Measurements from ENCODE around the gene GDPGP1. TPM values are rescaled to one million over a fixed set of nuclear protein-coding genes. Genes with fewer than 3 reads are reported as not detected.

GDPGP1 gene
- total RNA-seq, 1 donor from 2014 or later, result 11.2 TPM

DNA sequence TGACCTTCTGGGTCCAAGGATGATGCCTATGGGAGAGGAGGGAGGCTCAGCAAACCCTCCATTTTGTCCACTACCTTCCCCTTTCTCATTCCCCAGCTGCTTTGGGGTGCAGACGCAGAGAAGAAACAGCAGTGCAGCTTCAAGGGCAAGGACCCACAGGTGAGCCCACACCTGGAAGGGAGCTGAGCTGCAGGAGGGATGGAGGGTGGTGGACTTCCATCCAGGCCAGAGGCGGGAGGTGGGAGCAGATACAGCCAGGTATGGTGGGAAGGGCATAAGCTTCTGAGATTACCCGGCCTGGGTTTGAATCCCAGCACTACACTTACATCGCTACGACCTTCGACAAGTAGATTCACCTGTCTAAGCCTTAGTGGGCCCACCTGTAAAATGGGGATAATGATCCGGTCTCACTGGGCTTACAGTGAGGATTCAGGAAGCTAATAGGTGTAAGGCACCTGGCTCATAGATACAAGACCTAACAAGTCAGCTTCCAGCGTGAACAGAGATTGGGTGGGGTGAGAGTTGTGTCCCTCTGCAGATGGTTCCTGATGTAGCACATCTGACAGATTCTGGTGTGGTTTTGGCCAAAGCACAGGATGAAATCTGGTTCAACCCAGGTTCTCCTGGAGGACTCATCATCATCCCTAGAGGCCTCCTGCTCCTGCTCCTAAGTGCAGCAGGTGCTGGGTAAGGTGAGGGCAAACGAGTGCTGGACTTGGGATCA is 16.2 kb upstream of the GDPGP1 start:
- Histone ChIP-seq H3K27me3 (no peaks in the 10 kb centered on the region), H3K9me3 (no peaks in the 10 kb centered on the region), H3K36me3 (peaks cover 11% of the 10 kb centered on the region), H3K27ac (no peak overlapping the region), H3K4me1 (peaks cover 4% of the 10 kb centered on the region), H3K4me3 (no peak overlapping the region)
- TF ChIP-seq CTCF (IDR thresholded peaks at IDR 0.05), result no peak
- intact Hi-C loops (cut with DNase I), result no loop called here
- ATAC-seq, result no peak
- no peak for DNase-seq

GRCh38 chr15:90219421-90220141 is 14.4 kb upstream of the GDPGP1 start:
- no peak for DNase-seq
- H3K9me3 ChIP-seq, result no peaks in the 10 kb centered on the region
- no peak overlapping the region for H3K4me3 ChIP-seq
- ATAC-seq, result peak; percentile 72
- TF ChIP-seq CTCF (IDR thresholded peaks at IDR 0.05), result peak; percentile 72
- H3K27me3 ChIP-seq, result no peaks in the 10 kb centered on the region
- intact Hi-C loops (cut with DNase I), result no loop called here
- H3K4me1 ChIP-seq, result peaks cover 4% of the 10 kb centered on the region
- no peak overlapping the region for H3K27ac ChIP-seq
- peaks cover 29% of the 10 kb centered on the region for H3K36me3 ChIP-seq

DNA sequence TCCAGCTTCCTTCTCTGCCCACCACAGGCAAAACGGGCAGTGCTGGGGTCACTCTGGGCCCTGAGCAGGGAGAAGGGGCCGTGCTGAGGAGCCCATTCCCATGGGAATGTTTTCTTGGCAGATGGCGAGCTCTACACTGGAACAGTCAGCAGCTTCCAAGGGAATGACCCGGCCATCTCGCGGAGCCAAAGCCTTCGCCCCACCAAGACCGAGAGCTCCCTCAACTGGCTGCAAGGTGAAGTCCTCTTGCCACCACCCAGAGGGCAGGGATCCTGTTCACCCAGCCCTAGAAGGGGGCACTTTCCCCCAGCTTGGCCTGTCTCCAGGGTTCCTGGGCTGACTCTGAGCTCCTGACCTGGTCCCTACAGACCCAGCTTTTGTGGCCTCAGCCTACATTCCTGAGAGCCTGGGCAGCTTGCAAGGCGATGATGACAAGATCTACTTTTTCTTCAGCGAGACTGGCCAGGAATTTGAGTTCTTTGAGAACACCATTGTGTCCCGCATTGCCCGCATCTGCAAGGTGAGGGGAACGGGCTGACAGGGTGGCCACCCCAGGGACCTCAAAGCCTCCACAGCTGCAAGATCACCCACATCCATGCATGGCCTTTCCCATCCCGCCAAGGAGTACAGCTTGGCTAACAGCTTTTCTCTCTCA is 12.6 kb upstream of the GDPGP1 start:
- TF ChIP-seq CTCF (IDR thresholded peaks at IDR 0.05), result peak; percentile 68
- Histone ChIP-seq H3K4me1 (peaks cover 10% of the 10 kb centered on the region), H3K4me3 (no peak overlapping the region), H3K9me3 (no peaks in the 10 kb centered on the region), H3K27me3 (no peaks in the 10 kb centered on the region), H3K27ac (no peak overlapping the region), H3K36me3 (peaks cover 47% of the 10 kb centered on the region)
- intact Hi-C loops (cut with DNase I), result no loop called here
- DNase-seq, result peak; percentile 82
- peak; percentile 86 for ATAC-seq

- intact Hi-C loops (cut with DNase I), result no loop called here
- no peak overlapping the region for H3K27ac ChIP-seq
- peaks cover 10% of the 10 kb centered on the region for H3K4me1 ChIP-seq
- DNase-seq (no peak), ATAC-seq (no peak)
- H3K9me3 ChIP-seq, result no peaks in the 10 kb centered on the region
- no peak for TF ChIP-seq CTCF (IDR thresholded peaks at IDR 0.05)
- H3K27me3 ChIP-seq, result no peaks in the 10 kb centered on the region
- peaks cover 57% of the 10 kb centered on the region for H3K36me3 ChIP-seq
- H3K4me3 ChIP-seq, result no peak overlapping the region
Observed at GRCh38 chr15:90222547-90222946, 11.5 kb upstream of the GDPGP1 start.

- Histone ChIP-seq H3K27me3 (no peaks in the 10 kb centered on the region), H3K27ac (no peak overlapping the region), H3K4me3 (no peak overlapping the region), H3K36me3 (peaks cover 68% of the 10 kb centered on the region), H3K4me1 (peaks cover 10% of the 10 kb centered on the region), H3K9me3 (no peaks in the 10 kb centered on the region)
- no peak for DNase-seq
- TF ChIP-seq CTCF (IDR thresholded peaks at IDR 0.05), result no peak
- intact Hi-C loops (cut with DNase I), result no loop called here
- ATAC-seq, result no peak
Observed at GRCh38 chr15:90223441-90224165, 10.4 kb upstream of the GDPGP1 start.

Measured in upper lobe of right lung (tissue), 1 donor.